Measurements from ENCODE around the gene ALB. TPM values are rescaled to one million over a fixed set of nuclear protein-coding genes. Genes with fewer than 3 reads are reported as not detected.

Gene ALB
- total RNA-seq, 1 donor from 2014 or later, result 11.6 TPM

- Mint-ChIP-seq H3K27ac (no peak overlapping the region), H3K4me3 (ENCODE audit: low read depth) (no peak overlapping the region), H3K27me3 (no peaks in the 10 kb centered on the region), H3K36me3 (ENCODE audit: insufficient read depth) (no peaks in the 10 kb centered on the region), H3K9me3 (ENCODE audit: low read depth) (no peaks in the 10 kb centered on the region), H3K4me1 (ENCODE audit: low read depth) (peaks cover 2% of the 10 kb centered on the region)
- TF ChIP-seq CTCF (IDR thresholded peaks at IDR 0.05; ENCODE audit: unreplicated experiment), result no peak
- DNase-seq (ENCODE audit: low spot score, unreplicated experiment), result no peak
These were observed 4.2 kb downstream of the ALB start for GRCh38 chr4:73408181-73408867.

GRCh38 chr4:73409012-73409862, 5.2 kb downstream of the ALB start:
- Mint-ChIP-seq H3K27ac (no peak overlapping the region), H3K9me3 (ENCODE audit: low read depth) (no peaks in the 10 kb centered on the region), H3K4me3 (ENCODE audit: low read depth) (no peak overlapping the region), H3K27me3 (no peaks in the 10 kb centered on the region), H3K36me3 (ENCODE audit: insufficient read depth) (no peaks in the 10 kb centered on the region), H3K4me1 (ENCODE audit: low read depth) (peaks cover 2% of the 10 kb centered on the region)
- DNase-seq (ENCODE audit: low spot score, unreplicated experiment), result no peak
- TF ChIP-seq CTCF (IDR thresholded peaks at IDR 0.05; ENCODE audit: unreplicated experiment), result no peak

GRCh38 chr4:73409978-73410548, 6.0 kb downstream of the ALB start:
- H3K27me3 Mint-ChIP-seq, result no peaks in the 10 kb centered on the region
- no peaks in the 10 kb centered on the region for H3K9me3 Mint-ChIP-seq (ENCODE audit: low read depth)
- no peak overlapping the region for H3K4me3 Mint-ChIP-seq (ENCODE audit: low read depth)
- no peak for TF ChIP-seq CTCF (IDR thresholded peaks at IDR 0.05; ENCODE audit: unreplicated experiment)
- H3K4me1 Mint-ChIP-seq (ENCODE audit: low read depth), result peaks cover 2% of the 10 kb centered on the region
- no peak overlapping the region for H3K27ac Mint-ChIP-seq
- no peak for DNase-seq (ENCODE audit: low spot score, unreplicated experiment)
- no peaks in the 10 kb centered on the region for H3K36me3 Mint-ChIP-seq (ENCODE audit: insufficient read depth)

- no peak overlapping the region for H3K4me3 Mint-ChIP-seq (ENCODE audit: low read depth)
- DNase-seq (ENCODE audit: low spot score, unreplicated experiment), result no peak
- no peaks in the 10 kb centered on the region for H3K27me3 Mint-ChIP-seq
- no peak for TF ChIP-seq CTCF (IDR thresholded peaks at IDR 0.05; ENCODE audit: unreplicated experiment)
- peaks cover 2% of the 10 kb centered on the region for H3K4me1 Mint-ChIP-seq (ENCODE audit: low read depth)
- H3K9me3 Mint-ChIP-seq (ENCODE audit: low read depth), result no peaks in the 10 kb centered on the region
- H3K27ac Mint-ChIP-seq, result no peak overlapping the region
- H3K36me3 Mint-ChIP-seq (ENCODE audit: insufficient read depth), result no peaks in the 10 kb centered on the region
These were observed 7.0 kb downstream of the ALB start for GRCh38 chr4:73410916-73411730.

Data from progenitor cell of endocrine pancreas (in vitro differentiated cells).